ENCODE measurements around the gene NANOS2.

GRCh38 chr19:45929247-45929646 lies 14.7 kb upstream of the NANOS2 start:
- TF ChIP-seq POLR2A (IDR thresholded peaks at IDR 0.05) (no peak), POLR2AphosphoS5 (IDR thresholded peaks at IDR 0.05) (no peak)

Data from spleen (tissue), 3 donors.